IMR-90 (cell line): ENCODE results near the gene LEKR1. TPM values are rescaled to one million over a fixed set of nuclear protein-coding genes. Genes with fewer than 3 reads are reported as not detected.

Source experiments
- ATAC-seq: fragments of 200-7000 bp; cut with Tn5 transposase; 2 replicates; pipeline ENCODE4 v1.9.1; 2020; ENCODE audit warnings: low read depth, mild to moderate bottlenecking, moderate library complexity
- BruUV-seq: library from RNA; stranded (reverse); fragments of 400-500 nt; replicated peaks from 2 replicates; lab custom pipeline; 2021; lab: Mats Ljungman, UMichigan
- CTCF ChIA-PET: fragments of 300-600 bp; formaldehyde crosslinking; extraction: SDS; loops from one replicate; lab custom pipeline; 2021; ENCODE audit warnings: antibody characterized with exemption; lab: Yijun Ruan, JAX
- POLR2A ChIA-PET: fragments of 300-600 bp; sonication (Branson Sonifier 250); formaldehyde crosslinking; loops from one replicate; lab custom pipeline; 2022; ENCODE audit warnings: antibody characterized with exemption; ENCODE audit not compliant: unreplicated experiment; lab: Charles Lee
- DNase-seq: peaks from one replicate; pipeline ENCODE4 v3.0.0; 2013
- H2AFZ ChIP-seq: replicated peaks from 2 replicates; pipeline ENCODE3; 2013; ENCODE audit warnings: low read length, mild to moderate bottlenecking; ENCODE audit not compliant: poor library complexity
- H2AK5ac ChIP-seq: 2 replicates; pipeline ENCODE4 v1.6.1; 2013; ENCODE audit warnings: low read depth, low read length, inconsistent platforms
- H2AK9ac ChIP-seq: replicated peaks from 2 replicates; pipeline ENCODE3; 2013; ENCODE audit warnings: mild to moderate bottlenecking, low read depth, low read length, moderate library complexity; ENCODE audit not compliant: poor library complexity
- H2BK120ac ChIP-seq: 2 replicates; pipeline ENCODE4 v1.6.1; 2013; ENCODE audit warnings: low read depth, low read length, inconsistent platforms
- H2BK15ac ChIP-seq: 3 replicates; pipeline ENCODE4 v1.6.1; 2013; ENCODE audit warnings: low read depth, low read length, inconsistent platforms
- H2BK20ac ChIP-seq: 2 replicates; pipeline ENCODE4 v1.6.1; 2013; ENCODE audit warnings: low read depth, mild to moderate bottlenecking, inconsistent platforms, low read length, moderate library complexity
- H2BK5ac ChIP-seq: 2 replicates; pipeline ENCODE4 v1.6.1; 2013; ENCODE audit warnings: mild to moderate bottlenecking, low read depth, low read length, inconsistent platforms; ENCODE audit not compliant: poor library complexity, severe bottlenecking
- H3K14ac ChIP-seq: replicated peaks from 2 replicates; pipeline ENCODE4 v1.6.1; 2013; ENCODE audit warnings: low read depth, low read length, inconsistent platforms
- H3K18ac ChIP-seq: 2 replicates; pipeline ENCODE4 v1.6.1; 2013; ENCODE audit warnings: low read depth, low read length, control low read depth
- H3K23ac ChIP-seq: 2 replicates; pipeline ENCODE4 v1.6.1; 2013; ENCODE audit warnings: low read depth, low read length, inconsistent platforms
- H3K27ac ChIP-seq: 2 replicates; pipeline ENCODE4 v1.5.1; 2013; ENCODE audit warnings: mild to moderate bottlenecking, control low read depth, low read length; ENCODE audit not compliant: insufficient read depth
- H3K27me3 ChIP-seq: 2 replicates; pipeline ENCODE4 v1.6.1; 2013; ENCODE audit warnings: low read length; ENCODE audit not compliant: control insufficient read depth, insufficient read depth
- H3K36me3 ChIP-seq: 2 replicates; pipeline ENCODE4 v1.6.1; 2013; ENCODE audit warnings: low read length, mixed read lengths; ENCODE audit not compliant: control insufficient read depth, insufficient read depth
- H3K4ac ChIP-seq: 2 replicates; pipeline ENCODE4 v1.6.1; 2013; ENCODE audit warnings: low read depth, low read length, inconsistent platforms
- H3K4me1 ChIP-seq: 2 replicates; pipeline ENCODE4 v1.6.1; 2013; ENCODE audit warnings: low read length, mixed read lengths; ENCODE audit not compliant: control insufficient read depth, insufficient read depth
- H3K4me2 ChIP-seq: 2 replicates; pipeline ENCODE4 v1.6.1; 2013; ENCODE audit warnings: low read depth, mild to moderate bottlenecking, control low read depth, low read length, moderate library complexity
- H3K4me3 ChIP-seq: 2 replicates; pipeline ENCODE4 v1.5.1; 2013; ENCODE audit warnings: low read depth, mild to moderate bottlenecking, control low read depth, low read length, moderate library complexity; ENCODE audit not compliant: insufficient read depth
- H3K56ac ChIP-seq: 2 replicates; pipeline ENCODE4 v1.6.1; 2013; ENCODE audit warnings: low read length, inconsistent platforms; ENCODE audit not compliant: insufficient read depth; ENCODE audit errors: extremely low read depth
- H3K79me1 ChIP-seq, 2 experiments: 2 replicates each; pipeline ENCODE4 v1.6.1; 2013; ENCODE audit warnings: low read length in 2 of 2, inconsistent platforms in 1 of 2, low read depth in 1 of 2
- H3K9ac ChIP-seq: 2 replicates; pipeline ENCODE4 v1.6.1; 2013; ENCODE audit warnings: low read depth, low read length, control low read depth
- H3K9me1 ChIP-seq: 2 replicates; pipeline ENCODE4 v1.6.1; 2013; ENCODE audit warnings: low read length, inconsistent platforms; ENCODE audit not compliant: insufficient read depth
- H3K9me3 ChIP-seq: 2 replicates; pipeline ENCODE4 v1.6.1; 2013; ENCODE audit warnings: low read length; ENCODE audit not compliant: control insufficient read depth, insufficient read depth
- H4K20me1 ChIP-seq: 2 replicates; pipeline ENCODE4 v1.6.1; 2013; ENCODE audit warnings: low read length, inconsistent platforms; ENCODE audit not compliant: insufficient read depth
- H4K5ac ChIP-seq: 2 replicates; pipeline ENCODE4 v1.6.1; 2013; ENCODE audit warnings: mild to moderate bottlenecking, low read depth, low read length, control low read depth
- H4K8ac ChIP-seq, 2 experiments: 2 replicates each; pipeline ENCODE4 v1.6.1; 2013; ENCODE audit warnings: low read depth in 2 of 2, low read length in 2 of 2, control low read depth in 1 of 2, inconsistent platforms in 1 of 2
- H4K91ac ChIP-seq: 2 replicates; pipeline ENCODE4 v1.6.1; 2013; ENCODE audit warnings: low read depth, low read length, inconsistent platforms; ENCODE audit not compliant: insufficient read depth
- BHLHE40 ChIP-seq: fragments of 150-350 bp; IDR thresholded peaks from 2 replicates; pipeline ENCODE4 v1.6.1; 2016; ENCODE audit warnings: mild to moderate bottlenecking, low read depth, low read length
- CEBPB ChIP-seq: IDR thresholded peaks from 2 replicates; pipeline ENCODE4 v1.6.1; 2012; ENCODE audit warnings: low read depth, low read length, improper control_type of control experiment
- CHD1 ChIP-seq: IDR thresholded peaks from 2 replicates; pipeline ENCODE4 v1.6.1; 2012; ENCODE audit warnings: low read depth, low read length, improper control_type of control experiment
- CTCF ChIP-seq: conservative IDR thresholded peaks from 2 replicates; pipeline ENCODE4 v1.5.1; 2012; ENCODE audit warnings: mild to moderate bottlenecking, low read depth, low read length, improper control_type of control experiment
- FOS ChIP-seq: fragments of 150-350 bp; IDR thresholded peaks from 2 replicates; pipeline ENCODE4 v1.6.1; 2016; ENCODE audit warnings: low read depth, low read length
- MAFK ChIP-seq: IDR thresholded peaks from 2 replicates; pipeline ENCODE4 v1.6.1; 2012; ENCODE audit warnings: low read depth, low read length, improper control_type of control experiment
- MXI1 ChIP-seq: IDR thresholded peaks from 2 replicates; pipeline ENCODE4 v1.6.1; 2012; ENCODE audit warnings: low read depth, mild to moderate bottlenecking, low read length, moderate library complexity, borderline replicate concordance
- NFE2L2 ChIP-seq: fragments of 150-350 bp; IDR thresholded peaks from 2 replicates; pipeline ENCODE4 v1.6.1; 2016; ENCODE audit warnings: low read depth, mild to moderate bottlenecking, low read length
- POLR2A ChIP-seq: IDR thresholded peaks from 2 replicates; pipeline ENCODE4 v1.6.1; 2012; ENCODE audit warnings: mild to moderate bottlenecking, low read depth, low read length
- RCOR1 ChIP-seq: IDR thresholded peaks from 2 replicates; pipeline ENCODE4 v1.6.1; 2012; ENCODE audit warnings: mild to moderate bottlenecking, low read length, improper control_type of control experiment; ENCODE audit not compliant: insufficient replicate concordance
- RFX5 ChIP-seq: IDR thresholded peaks from 2 replicates; pipeline ENCODE4 v1.8.0; 2012; ENCODE audit warnings: low read depth, mild to moderate bottlenecking, low read length, moderate library complexity
- dilution Hi-C: fragments of 300-500 bp; cut with HindIII; formaldehyde crosslinking; loops from one replicate; pipeline ENCODE4 v1.14.3; 2018; ENCODE audit warnings: low sequenced_read_pairs; ENCODE audit not compliant: unreplicated experiment
- in situ Hi-C: fragments of 300-500 bp; cut with MboI; formaldehyde crosslinking; loops from 3 replicates; pipeline ENCODE4 v1.14.3; 2019; ENCODE audit warnings: low sequenced_read_pairs, inconsistent platforms, mixed read lengths
- intact Hi-C: fragments of 100-400 bp; cut with micrococcal nuclease; formaldehyde crosslinking; loops from 2 replicates; pipeline ENCODE4 v1.10.0; 2022
- polyA plus RNA-seq, 3 experiments: library from polyadenylated mRNA; depleted of rRNA; stranded (reverse); fragments of >200 nt; gene quantifications; 2 replicates each; pipeline ENCODE4 v1.2.3, GENCODE V29; 2012; ENCODE audit warnings: low replicate concordance in 1 of 3
- total RNA-seq: library from RNA; depleted of rRNA; stranded (reverse); fragments of >200 nt; gene quantifications from 2 replicates; pipeline ENCODE4 v1.2.3, GENCODE V29; 2012
- TF ChIP-seq, protein P1 (sequence below): fragments of 150-350 bp; IDR thresholded peaks from 2 replicates; pipeline ENCODE4 v1.6.1; 2017; ENCODE audit warnings: mild to moderate bottlenecking, antibody characterized with exemption, low read length, low read depth
- TF ChIP-seq, protein P2 (sequence below): fragments of 150-350 bp; IDR thresholded peaks from 2 replicates; pipeline ENCODE4 v1.6.1; 2016; ENCODE audit warnings: low read depth, mild to moderate bottlenecking, low read length, moderate library complexity, borderline replicate concordance

Gene LEKR1
- total and polyA plus RNA-seq, 2 of the 4 experiments (the other 2 are of a cell fraction): 0.19 to 0.36 TPM

DNA sequence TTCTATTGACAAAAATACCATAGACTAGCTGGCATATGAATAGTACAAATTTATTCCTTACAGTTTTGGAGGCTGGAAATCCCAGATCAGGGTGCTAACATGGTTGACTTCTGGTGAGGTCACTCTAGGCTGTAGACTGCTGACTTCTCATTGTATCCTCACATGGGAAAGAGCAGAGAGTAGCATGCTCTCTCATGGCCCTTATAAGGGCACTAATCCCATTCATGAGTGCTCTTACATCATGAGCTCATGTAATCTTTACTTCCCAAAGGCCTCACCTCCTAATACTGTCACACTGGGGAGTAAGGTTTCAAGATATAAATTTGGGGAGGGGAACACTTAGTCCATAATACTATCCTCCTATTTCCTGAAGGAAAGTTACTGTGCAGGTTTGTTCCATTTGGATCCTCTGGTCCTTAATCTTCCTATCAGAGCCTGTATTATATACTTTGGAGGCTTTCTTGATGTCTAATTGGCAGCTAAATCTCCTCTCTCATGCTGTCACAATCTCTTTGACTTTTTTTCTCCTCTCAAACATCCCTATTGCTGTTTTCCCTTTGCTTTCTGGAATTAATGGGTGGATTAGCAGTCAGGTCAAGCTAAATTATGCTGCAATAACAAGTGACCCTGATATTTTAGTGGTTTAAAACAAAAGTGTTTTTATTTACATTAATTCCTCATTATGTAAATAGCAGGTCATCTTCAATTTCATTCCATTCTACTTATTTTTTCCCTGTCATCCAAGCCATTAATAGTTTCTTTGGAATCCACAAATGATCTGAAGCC is 23.1 kb upstream of the LEKR1 start:
- Histone ChIP-seq H4K8ac (no peak overlapping the region), H3K4ac (no peak overlapping the region), H2BK15ac (no peak overlapping the region), H2AK9ac (no peak overlapping the region), H3K56ac (no peak overlapping the region), H4K5ac (no peak overlapping the region), H3K14ac (no peak overlapping the region), H2BK5ac (no peak overlapping the region), H3K9me3 (no peaks in the 10 kb centered on the region), H3K23ac (no peak overlapping the region), H3K4me1 (peaks cover under 1% of the 10 kb centered on the region; the same call in 1 of the 2 replicates), H3K9ac (no peak overlapping the region), H2BK20ac (no peak overlapping the region), H3K4me3 (no peak overlapping the region), H2AK5ac (no peak overlapping the region), H3K79me1 (no peaks in the 10 kb centered on the region), H3K18ac (no peak overlapping the region), H3K9me1 (no peaks in the 10 kb centered on the region), H2BK120ac (no peak overlapping the region), H2AFZ (no peak overlapping the region), H4K20me1 (no peaks in the 10 kb centered on the region), H3K36me3 (no peaks in the 10 kb centered on the region), H4K91ac (no peak overlapping the region), H3K4me2 (no peak overlapping the region), H3K27me3 (no peaks in the 10 kb centered on the region), H3K27ac (no peak overlapping the region)
- dilution Hi-C loops: no loop called here
- ChIA-PET CTCF (interaction anchor here (0.6 kb wide), 1 partner anchor 863 kb away, joined by 4 read pairs; no protein-coding TSS in a partner anchor), POLR2A (no interaction called here)
- ATAC-seq (no peak), DNase-seq (no peak)
- TF ChIP-seq POLR2A: no peak
- TF ChIP-seq NFE2L2: no peak
- TF ChIP-seq FOS: no peak
- TF ChIP-seq MXI1: no peak
- no peak for TF ChIP-seq BHLHE40
- no peak for TF ChIP-seq CEBPB
- TF ChIP-seq, protein P1, sequence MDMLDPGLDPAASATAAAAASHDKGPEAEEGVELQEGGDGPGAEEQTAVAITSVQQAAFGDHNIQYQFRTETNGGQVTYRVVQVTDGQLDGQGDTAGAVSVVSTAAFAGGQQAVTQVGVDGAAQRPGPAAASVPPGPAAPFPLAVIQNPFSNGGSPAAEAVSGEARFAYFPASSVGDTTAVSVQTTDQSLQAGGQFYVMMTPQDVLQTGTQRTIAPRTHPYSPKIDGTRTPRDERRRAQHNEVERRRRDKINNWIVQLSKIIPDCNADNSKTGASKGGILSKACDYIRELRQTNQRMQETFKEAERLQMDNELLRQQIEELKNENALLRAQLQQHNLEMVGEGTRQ: no peak
- no peak for TF ChIP-seq RFX5
- TF ChIP-seq CHD1: no peak
- no peak for TF ChIP-seq MAFK
- TF ChIP-seq, protein P2, sequence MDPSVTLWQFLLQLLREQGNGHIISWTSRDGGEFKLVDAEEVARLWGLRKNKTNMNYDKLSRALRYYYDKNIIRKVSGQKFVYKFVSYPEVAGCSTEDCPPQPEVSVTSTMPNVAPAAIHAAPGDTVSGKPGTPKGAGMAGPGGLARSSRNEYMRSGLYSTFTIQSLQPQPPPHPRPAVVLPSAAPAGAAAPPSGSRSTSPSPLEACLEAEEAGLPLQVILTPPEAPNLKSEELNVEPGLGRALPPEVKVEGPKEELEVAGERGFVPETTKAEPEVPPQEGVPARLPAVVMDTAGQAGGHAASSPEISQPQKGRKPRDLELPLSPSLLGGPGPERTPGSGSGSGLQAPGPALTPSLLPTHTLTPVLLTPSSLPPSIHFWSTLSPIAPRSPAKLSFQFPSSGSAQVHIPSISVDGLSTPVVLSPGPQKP: no peak
- TF ChIP-seq RCOR1: no peak
- TF ChIP-seq CTCF: no peak
- in situ Hi-C loops: no loop called here
- BruUV-seq: no TSS peak
- intact Hi-C loops: no loop called here
